GM12872 (cell line): ENCODE data around the gene PCP2.
A peak's percentile ranks its signal among the peaks of the same experiment; 100 is the strongest.

Experiments used
- CTCF ChIP-seq: IDR thresholded peaks from 3 replicates; pipeline ENCODE4 v1.5.1; 2011; ENCODE audit warnings: low read depth, mild to moderate bottlenecking, low read length, moderate library complexity; ENCODE audit not compliant: insufficient read depth

Gene PCP2

GRCh38 chr19:7657131-7657751 lies 23.7 kb upstream of the PCP2 start:
- TF ChIP-seq CTCF: no peak

GRCh38 chr19:7655581-7655980 lies 22.1 kb upstream of the PCP2 start:
- no peak for TF ChIP-seq CTCF

- no peak for TF ChIP-seq CTCF
Observed at GRCh38 chr19:7654401-7654800, 20.9 kb upstream of the PCP2 start.

- peak; percentile 92 for TF ChIP-seq CTCF
Observed at GRCh38 chr19:7652061-7652641, 18.6 kb upstream of the PCP2 start.

GRCh38 chr19:7650148-7650547 lies 16.6 kb upstream of the PCP2 start:
- TF ChIP-seq CTCF: no peak

- TF ChIP-seq CTCF: no peak
Observed at GRCh38 chr19:7648265-7649014, 14.9 kb upstream of the PCP2 start.

- no peak for TF ChIP-seq CTCF
Observed at GRCh38 chr19:7647156-7647555, 13.6 kb upstream of the PCP2 start.
